HL-60 (cell line): ENCODE data around the gene TBC1D1.

Experiments
- GABPA ChIP-seq: IDR thresholded peaks from 2 replicates; pipeline ENCODE4 v1.6.1; 2012; ENCODE audit warnings: low read depth
- TF ChIP-seq, protein P1 (sequence below): IDR thresholded peaks from 2 replicates; pipeline ENCODE4 v1.6.1; 2012; ENCODE audit warnings: low read depth; ENCODE audit not compliant: insufficient replicate concordance
- TF ChIP-seq, protein P2 (sequence below): IDR thresholded peaks from one replicate; pipeline ENCODE4 v1.5.1; 2011; ENCODE audit warnings: low read length, control low read depth, inconsistent platforms; ENCODE audit not compliant: insufficient read depth

GRCh38 chr4:38105475-38106220 is 214.8 kb downstream of the TBC1D1 start:
- TF ChIP-seq, protein P1, sequence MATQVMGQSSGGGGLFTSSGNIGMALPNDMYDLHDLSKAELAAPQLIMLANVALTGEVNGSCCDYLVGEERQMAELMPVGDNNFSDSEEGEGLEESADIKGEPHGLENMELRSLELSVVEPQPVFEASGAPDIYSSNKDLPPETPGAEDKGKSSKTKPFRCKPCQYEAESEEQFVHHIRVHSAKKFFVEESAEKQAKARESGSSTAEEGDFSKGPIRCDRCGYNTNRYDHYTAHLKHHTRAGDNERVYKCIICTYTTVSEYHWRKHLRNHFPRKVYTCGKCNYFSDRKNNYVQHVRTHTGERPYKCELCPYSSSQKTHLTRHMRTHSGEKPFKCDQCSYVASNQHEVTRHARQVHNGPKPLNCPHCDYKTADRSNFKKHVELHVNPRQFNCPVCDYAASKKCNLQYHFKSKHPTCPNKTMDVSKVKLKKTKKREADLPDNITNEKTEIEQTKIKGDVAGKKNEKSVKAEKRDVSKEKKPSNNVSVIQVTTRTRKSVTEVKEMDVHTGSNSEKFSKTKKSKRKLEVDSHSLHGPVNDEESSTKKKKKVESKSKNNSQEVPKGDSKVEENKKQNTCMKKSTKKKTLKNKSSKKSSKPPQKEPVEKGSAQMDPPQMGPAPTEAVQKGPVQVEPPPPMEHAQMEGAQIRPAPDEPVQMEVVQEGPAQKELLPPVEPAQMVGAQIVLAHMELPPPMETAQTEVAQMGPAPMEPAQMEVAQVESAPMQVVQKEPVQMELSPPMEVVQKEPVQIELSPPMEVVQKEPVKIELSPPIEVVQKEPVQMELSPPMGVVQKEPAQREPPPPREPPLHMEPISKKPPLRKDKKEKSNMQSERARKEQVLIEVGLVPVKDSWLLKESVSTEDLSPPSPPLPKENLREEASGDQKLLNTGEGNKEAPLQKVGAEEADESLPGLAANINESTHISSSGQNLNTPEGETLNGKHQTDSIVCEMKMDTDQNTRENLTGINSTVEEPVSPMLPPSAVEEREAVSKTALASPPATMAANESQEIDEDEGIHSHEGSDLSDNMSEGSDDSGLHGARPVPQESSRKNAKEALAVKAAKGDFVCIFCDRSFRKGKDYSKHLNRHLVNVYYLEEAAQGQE, result no peak
- TF ChIP-seq, protein P2, sequence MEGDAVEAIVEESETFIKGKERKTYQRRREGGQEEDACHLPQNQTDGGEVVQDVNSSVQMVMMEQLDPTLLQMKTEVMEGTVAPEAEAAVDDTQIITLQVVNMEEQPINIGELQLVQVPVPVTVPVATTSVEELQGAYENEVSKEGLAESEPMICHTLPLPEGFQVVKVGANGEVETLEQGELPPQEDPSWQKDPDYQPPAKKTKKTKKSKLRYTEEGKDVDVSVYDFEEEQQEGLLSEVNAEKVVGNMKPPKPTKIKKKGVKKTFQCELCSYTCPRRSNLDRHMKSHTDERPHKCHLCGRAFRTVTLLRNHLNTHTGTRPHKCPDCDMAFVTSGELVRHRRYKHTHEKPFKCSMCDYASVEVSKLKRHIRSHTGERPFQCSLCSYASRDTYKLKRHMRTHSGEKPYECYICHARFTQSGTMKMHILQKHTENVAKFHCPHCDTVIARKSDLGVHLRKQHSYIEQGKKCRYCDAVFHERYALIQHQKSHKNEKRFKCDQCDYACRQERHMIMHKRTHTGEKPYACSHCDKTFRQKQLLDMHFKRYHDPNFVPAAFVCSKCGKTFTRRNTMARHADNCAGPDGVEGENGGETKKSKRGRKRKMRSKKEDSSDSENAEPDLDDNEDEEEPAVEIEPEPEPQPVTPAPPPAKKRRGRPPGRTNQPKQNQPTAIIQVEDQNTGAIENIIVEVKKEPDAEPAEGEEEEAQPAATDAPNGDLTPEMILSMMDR, result no peak
- no peak for TF ChIP-seq GABPA
